Measurements from ENCODE around the gene RNASE12.
"Not testable (repeated sequence)": the region's sequence is repeated elsewhere in the genome, so short reads cannot be mapped to it uniquely, and the experiment has no call there.

The RNASE12 gene

DNA sequence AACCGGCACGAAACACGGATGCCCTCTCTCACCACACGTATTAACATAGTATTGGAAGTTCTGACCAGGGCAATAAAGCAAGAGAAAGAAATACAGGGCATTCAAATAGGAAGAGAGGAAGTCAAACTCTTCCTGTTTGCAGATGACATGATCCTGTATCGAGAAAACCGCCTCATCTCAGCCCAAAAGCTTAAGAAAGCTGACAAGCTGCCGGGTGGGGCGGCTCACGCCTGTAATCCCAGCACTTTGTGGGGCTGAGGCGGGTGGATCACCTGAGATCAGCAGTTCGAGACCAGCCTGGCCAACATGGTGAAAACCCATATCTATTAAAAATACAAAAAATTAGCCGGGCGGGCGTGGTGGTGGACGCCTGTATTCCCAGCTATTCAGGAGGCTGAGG is 32.6 kb upstream of the RNASE12 start:
- no peak for TF ChIP-seq CTCF (IDR thresholded peaks at IDR 0.05; ENCODE audit: low read depth, low read length)
- Histone ChIP-seq H3K36me3 (no peaks in the 10 kb centered on the region), H3K27me3 (peaks cover 12% of the 10 kb centered on the region), H3K9me3 (no peaks in the 10 kb centered on the region), H3K4me1 (no peaks in the 10 kb centered on the region), H3K4me3 (ENCODE audit: low read depth, low read length) (no peak overlapping the region)
- DNase-seq, result no peak

DNA sequence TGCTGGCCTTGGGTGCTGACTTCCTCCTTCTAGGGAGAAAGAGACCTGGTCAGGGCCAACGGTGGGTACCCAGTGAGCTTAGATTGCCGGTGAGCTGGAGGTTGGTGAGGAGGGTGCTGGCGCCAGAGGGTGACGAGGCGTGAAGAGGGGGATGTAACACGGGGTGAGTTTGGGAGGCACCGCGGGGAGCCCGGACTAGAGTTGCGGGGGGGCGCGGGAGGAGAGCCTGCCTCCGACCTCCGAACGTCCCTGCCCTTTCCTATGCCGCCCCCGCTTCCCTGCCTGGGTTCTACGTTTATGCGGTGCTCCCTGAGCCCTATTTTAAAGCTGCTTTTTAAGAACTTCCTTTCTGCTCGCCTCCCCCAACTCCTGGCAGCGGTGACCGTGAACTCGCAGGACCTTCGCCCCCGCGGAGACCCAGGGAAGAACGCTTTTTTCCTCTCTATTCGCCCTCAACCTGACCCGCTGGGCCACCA is 31.7 kb upstream of the RNASE12 start:
- Histone ChIP-seq H3K36me3 (no peaks in the 10 kb centered on the region), H3K9me3 (no peaks in the 10 kb centered on the region), H3K4me1 (no peaks in the 10 kb centered on the region), H3K4me3 (ENCODE audit: low read depth, low read length) (no peak overlapping the region), H3K27me3 (peaks cover 4% of the 10 kb centered on the region)
- TF ChIP-seq CTCF (IDR thresholded peaks at IDR 0.05; ENCODE audit: low read depth, low read length), result no peak
- no peak for DNase-seq

GRCh38 chr14:20620798-20621478 is 29.8 kb upstream of the RNASE12 start:
- Histone ChIP-seq H3K27me3 (no peaks in the 10 kb centered on the region), H3K36me3 (no peaks in the 10 kb centered on the region), H3K4me1 (no peaks in the 10 kb centered on the region), H3K4me3 (ENCODE audit: low read depth, low read length) (no peak overlapping the region), H3K9me3 (no peaks in the 10 kb centered on the region)
- DNase-seq, result no peak
- TF ChIP-seq CTCF (IDR thresholded peaks at IDR 0.05; ENCODE audit: low read depth, low read length), result no peak

GRCh38 chr14:20619688-20620087 is 28.5 kb upstream of the RNASE12 start:
- not testable (repeated sequence) for DNase-seq

GRCh38 chr14:20618271-20618749 is 27.1 kb upstream of the RNASE12 start:
- Histone ChIP-seq H3K9me3 (no peaks in the 10 kb centered on the region), H3K4me3 (ENCODE audit: low read depth, low read length) (no peak overlapping the region), H3K27me3 (no peaks in the 10 kb centered on the region), H3K36me3 (no peaks in the 10 kb centered on the region), H3K4me1 (no peaks in the 10 kb centered on the region)
- no peak for DNase-seq
- TF ChIP-seq CTCF (IDR thresholded peaks at IDR 0.05; ENCODE audit: low read depth, low read length), result no peak

More at GRCh38 chr14:20619688-20620087, 28.5 kb upstream of the RNASE12 start:
- not testable (repeated sequence) for H3K9me3 ChIP-seq; H3K4me1 ChIP-seq; H3K4me3 ChIP-seq (ENCODE audit: low read depth, low read length); H3K27me3 ChIP-seq; H3K36me3 ChIP-seq

DNA sequence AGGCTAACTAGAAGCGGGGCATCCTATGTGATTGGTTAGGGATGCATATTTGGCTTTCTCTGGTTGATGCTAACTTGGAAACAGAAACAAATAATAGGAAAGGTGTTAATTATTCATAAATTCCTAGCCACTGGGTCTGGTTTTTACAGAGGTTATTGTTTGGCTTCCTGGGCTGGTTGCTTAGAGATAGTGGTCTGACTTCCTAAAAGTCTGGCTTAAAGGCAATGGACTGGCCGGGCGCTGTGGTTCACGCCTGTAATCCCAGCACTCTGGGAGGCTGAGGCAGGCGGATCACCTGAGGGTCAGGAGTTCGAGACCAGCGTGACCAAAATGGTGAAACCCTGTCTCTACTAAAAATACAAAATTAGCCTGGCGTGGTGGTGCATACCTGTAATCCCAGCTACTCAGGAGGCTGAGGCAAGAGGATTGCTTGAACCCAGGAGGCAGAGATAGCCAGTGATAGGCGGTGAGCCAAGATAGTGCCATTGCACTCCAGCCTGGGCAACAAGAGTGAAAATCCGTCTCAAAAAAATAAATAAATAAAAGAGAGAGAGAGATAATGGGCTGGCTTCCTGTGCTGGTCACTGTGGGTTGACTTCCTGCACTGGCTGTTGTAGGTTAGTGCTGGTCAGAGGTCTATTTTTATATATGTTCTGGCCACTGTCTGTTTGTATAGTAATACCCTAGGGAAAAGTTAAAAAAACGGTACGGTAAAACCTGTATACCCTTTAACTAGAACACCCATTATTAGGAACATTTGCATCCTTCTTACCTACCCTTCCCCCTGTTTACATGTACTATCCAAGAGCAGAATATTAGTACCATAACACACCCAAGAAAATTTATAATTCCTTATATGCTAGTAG is 26.2 kb upstream of the RNASE12 start:
- Histone ChIP-seq H3K4me1 (no peaks in the 10 kb centered on the region), H3K4me3 (ENCODE audit: low read depth, low read length) (no peak overlapping the region), H3K9me3 (no peaks in the 10 kb centered on the region), H3K27me3 (no peaks in the 10 kb centered on the region), H3K36me3 (no peaks in the 10 kb centered on the region)
- no peak for DNase-seq
- TF ChIP-seq CTCF (IDR thresholded peaks at IDR 0.05; ENCODE audit: low read depth, low read length), result no peak
